Activated CD8-positive, alpha-beta memory T cell treated with anti-CD3 and anti-CD28 coated beads, Interleukin-2, amount 50 U/mL, for 24 hours (primary cell): Measurements from ENCODE around the gene MGAT5.

ENCODE experiments used
- DNase-seq: peaks from one replicate; pipeline ENCODE4 v3.0.0-alpha.2; 2020; ENCODE audit errors: extremely low read depth

Gene MGAT5

DNA sequence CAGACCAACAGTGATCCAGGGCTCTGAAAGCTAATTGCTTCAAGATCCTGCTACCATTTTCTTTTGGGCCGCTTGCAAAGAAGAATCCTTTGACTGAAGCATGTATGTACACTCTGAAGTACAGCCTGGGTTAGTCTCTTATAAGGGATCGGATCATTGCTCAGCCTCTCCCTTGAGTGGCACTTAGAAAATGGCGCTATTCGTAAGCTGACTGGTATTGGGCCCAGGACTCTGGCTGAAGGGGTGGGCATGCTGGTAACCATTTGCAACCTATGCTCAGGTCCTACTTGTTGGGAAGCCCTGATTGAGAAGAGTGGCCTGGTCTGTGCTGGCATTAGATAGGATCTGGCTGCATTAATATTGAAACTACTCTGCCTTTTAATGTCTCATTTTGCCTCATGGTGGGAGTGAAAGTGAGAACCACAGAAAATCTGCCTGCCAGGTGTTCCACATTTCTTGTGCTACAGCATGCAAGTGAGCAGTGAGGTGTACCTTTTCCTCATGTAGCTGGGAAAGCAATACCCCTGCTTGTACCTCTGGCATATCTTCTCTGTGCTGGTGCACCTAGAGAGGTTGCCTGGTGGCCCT lies 661 bp upstream of the MGAT5 start:
- no peak for DNase-seq

GRCh38 chr2:134254824-134255223 lies 952 bp downstream of the MGAT5 start:
- DNase-seq, result no peak

GRCh38 chr2:134256956-134257355 lies 3.1 kb downstream of the MGAT5 start:
- no peak for DNase-seq

- DNase-seq, result no peak
These were observed 3.6 kb downstream of the MGAT5 start for GRCh38 chr2:134257509-134257908.

- no peak for DNase-seq
These were observed 4.3 kb downstream of the MGAT5 start for GRCh38 chr2:134257965-134258683.

DNA sequence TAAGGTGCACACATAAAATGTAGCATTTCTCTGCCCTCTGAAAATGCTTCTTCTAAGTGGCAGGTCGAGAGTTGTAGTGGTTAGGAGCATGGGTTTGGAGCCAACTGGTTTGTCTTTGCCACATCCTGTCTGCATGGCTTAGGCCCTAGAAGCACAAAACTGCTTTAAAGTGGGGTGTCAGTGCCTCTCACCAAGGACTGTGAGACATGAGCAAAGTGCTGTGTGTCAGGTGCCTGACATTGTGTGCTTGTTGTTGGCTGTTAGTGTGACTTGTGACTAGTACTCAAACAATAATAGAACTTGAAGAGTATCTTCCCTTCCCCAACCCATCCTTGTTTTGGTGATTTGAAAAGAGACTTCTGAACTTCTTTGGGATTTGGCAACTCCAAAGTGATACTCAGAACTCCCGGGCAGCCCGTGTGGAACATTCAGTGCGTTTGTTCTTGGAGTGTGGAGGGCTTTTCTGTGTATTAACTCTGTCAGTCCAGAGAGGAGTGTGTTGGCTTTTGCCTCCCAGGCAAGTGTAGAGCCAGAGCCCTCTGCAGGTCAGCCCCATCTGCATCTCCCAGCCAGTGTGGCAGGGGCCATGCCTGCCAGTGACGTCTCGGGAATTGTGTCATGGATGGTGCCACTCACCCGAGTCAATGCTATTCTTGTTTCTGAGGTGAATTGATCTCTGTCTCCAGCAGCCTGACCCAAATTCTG lies 5.0 kb downstream of the MGAT5 start:
- no peak for DNase-seq

- DNase-seq, result no peak
These were observed 5.7 kb downstream of the MGAT5 start for GRCh38 chr2:134259571-134259970.

DNA sequence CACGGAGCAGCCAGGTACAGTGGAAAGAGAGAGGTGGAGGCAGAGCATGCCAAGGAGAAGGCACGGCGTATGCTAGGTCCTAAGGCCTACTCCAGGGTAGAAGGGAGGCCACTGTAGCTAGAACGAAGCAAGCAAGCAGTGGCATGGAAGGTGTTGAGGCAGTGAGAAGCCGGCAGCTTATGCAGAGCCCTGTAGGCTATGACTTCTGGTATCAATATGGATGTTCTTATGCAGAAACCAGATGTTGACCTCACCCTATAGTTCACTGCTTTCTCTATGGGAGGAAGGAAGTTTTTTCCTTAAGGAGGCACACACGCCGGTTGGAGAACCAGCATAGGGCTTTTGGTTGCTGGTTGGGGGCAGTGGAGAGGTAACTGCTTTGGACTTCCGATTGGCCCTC lies 6.1 kb downstream of the MGAT5 start:
- DNase-seq, result no peak

- no peak for DNase-seq
These were observed 6.8 kb downstream of the MGAT5 start for GRCh38 chr2:134260713-134261112.

DNA sequence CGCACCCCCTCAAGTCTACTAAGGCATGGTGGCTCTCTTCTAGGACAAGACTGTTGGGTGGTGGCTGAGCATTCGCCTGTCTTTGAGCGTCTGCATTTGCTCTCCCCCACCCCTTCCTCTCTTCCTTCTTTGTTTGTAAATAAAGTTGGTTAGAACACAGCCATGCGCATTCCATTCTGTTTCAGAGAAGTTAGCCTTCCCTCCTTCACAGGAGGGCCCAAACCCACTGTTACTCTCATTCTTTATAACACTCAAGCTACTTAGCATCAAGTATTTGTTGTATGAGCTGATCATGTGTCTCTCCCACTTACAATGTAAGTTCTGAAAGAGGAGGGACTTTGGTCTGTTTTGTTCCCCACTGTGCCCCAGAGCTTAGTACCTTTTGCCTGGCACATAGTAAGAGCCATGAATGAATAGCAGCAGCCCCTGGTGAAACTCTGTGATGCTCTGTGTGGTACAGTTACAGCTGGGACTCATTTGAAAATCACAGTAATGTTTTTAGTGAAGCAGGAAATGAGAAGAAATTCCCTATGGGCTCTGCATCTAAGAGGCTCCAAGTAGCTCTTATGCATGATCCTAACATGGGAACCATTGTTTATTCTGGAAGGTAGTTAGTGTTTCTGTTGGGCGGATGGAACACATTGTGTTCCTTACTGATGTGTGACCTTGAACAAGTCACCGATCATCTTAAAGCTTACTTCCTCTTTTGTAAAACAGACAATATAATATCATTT lies 7.7 kb downstream of the MGAT5 start:
- no peak for DNase-seq

GRCh38 chr2:134262684-134263083 lies 8.8 kb downstream of the MGAT5 start:
- DNase-seq, result no peak

DNA sequence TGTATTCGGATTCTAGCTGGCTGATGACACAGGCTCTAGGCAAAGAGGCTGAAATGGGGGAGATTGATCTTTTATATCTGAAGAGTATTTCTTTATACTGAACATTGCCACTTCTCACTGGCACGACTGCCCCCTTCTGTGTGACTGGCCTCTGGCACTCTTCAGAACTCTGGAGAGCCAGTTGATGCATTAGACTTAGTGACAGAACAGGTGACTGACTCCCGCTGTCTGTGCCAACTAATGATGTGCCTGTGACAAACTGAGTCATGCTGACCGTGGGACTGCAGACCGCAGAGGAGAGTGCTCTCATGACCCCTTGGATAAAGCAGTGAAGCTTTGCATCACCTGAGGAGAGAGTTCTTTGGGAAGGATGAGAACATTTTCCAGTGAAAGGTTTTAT lies 14.4 kb downstream of the MGAT5 start:
- no peak for DNase-seq

DNA sequence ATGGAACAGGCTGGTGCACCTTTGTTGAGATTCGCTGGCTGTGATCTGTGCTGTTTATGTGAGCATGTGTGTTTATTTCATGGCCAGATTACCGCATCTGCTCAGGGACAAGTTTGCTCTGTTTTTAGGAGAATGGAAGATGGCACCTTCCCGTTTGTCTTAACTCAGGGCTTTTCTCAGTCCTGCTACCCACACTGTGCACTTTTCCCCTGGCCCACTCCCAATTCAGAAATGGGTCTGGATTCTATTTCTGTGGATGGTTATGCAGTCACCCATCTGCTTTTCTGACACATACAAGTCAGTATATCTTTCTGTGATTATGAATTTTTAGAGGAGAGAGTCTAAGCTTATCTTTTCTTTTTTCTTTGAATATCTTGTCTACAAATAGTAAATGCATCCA lies 15.4 kb downstream of the MGAT5 start:
- no peak for DNase-seq

DNA sequence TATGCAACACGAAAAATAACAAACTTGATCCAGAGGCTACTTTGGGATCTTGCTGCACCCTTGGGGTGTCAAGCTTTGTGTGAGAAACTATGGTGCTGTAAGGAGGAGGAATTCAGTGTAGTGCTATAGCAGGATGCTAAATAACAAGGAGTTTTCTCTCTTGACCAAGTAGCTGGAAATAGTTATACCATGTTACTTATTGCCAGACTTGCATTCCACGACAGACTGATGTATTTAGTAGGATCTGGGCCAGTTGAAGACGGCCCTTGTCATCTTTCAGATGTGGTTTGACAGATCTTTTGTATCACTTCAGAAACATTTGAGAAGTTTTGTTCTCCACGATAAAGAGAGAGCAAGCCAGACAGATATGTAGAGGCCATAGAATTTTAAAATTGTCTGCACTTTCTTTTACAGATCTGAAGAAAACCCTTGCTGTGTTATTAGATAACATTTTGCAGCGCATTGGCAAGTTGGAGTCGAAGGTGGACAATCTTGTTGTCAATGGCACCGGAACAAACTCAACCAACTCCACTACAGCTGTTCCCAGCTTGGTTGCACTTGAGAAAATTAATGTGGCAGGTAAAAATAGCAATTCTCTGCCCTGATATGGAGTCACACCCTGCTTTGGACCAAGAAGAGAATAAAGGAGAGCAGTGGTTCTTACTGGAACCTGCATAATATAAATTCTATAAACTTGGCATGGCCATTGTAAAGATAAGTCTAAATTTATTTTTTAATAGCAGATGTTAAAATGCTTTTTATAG lies 16.3 kb downstream of the MGAT5 start:
- DNase-seq, result no peak

DNA sequence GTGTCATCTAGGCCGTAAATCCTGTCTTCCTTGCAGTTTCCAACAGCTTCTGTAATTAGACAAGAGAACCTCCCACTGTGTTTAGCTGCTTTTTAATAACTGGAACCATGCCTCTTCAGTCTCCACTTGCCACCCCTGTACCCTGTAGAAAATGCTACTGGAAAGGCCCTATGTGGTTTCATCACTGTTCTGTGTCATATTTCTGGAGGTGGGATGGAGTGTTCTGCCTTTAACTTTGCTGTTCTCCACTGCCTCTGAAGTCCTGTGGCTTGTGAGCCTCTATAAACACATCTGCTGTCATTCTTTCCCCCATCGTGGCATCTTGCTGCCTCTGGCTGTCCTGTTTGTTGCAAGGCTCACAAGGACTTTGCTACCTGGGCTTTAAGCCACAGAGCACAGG lies 17.9 kb downstream of the MGAT5 start:
- no peak for DNase-seq

DNA sequence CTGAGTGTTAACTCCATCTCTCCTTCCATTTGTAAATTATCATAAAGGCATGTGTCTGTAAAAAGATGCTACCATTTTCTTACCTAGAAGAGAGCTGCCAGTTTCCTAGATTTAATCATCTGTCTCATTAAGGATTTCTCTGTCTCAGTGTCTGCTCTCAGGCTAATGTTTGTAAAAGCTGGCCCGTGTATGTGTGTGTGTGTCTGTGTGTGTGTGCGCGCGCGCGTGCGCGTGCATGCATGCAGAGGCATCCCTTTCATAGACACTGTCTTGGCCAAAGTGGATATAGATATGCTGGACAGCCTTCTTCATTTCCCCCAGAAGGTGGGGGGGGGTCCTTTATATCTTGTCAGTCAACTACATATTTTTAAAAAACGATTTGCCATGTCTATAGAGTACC lies 18.9 kb downstream of the MGAT5 start:
- no peak for DNase-seq

DNA sequence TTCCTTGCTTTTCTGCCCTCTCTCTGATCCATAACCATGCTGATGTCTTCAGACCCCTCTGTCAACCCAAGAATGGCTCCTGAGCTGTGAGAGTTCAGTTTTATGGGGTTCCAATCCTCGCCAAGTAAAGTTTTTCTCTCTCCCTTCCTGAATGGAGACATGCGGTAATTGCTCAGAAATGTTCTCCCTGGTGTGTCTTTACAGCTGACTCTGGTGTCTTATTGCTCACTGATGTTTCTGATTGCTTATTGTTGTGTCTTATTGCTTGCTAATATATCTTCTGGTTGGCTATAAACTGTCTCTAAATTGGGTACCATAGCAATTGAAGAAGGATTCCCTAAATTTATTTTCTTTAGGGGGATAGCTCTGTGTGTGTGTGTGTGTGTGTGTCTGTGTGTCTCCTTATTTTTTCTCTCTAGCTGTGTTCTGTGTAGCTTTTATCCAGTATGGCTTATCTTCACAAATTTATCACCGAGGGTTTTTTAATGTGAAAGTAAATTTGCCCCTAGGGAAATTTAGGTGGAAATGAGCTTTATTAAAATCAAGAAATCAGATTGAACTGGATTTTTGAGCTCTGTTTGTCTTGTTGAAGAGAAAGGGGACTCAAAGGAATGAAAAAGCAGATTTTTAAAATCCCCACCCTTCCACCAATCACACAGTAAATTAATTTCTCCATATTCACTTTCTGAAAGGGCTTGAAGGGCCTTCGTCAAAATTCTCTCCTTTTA lies 19.5 kb downstream of the MGAT5 start:
- DNase-seq, result no peak

GRCh38 chr2:134274121-134274520 lies 20.2 kb downstream of the MGAT5 start:
- DNase-seq, result no peak

- no peak for DNase-seq
These were observed 21.4 kb downstream of the MGAT5 start for GRCh38 chr2:134275058-134275862.
